ENCODE measurements around the gene NPTN.

DNA sequence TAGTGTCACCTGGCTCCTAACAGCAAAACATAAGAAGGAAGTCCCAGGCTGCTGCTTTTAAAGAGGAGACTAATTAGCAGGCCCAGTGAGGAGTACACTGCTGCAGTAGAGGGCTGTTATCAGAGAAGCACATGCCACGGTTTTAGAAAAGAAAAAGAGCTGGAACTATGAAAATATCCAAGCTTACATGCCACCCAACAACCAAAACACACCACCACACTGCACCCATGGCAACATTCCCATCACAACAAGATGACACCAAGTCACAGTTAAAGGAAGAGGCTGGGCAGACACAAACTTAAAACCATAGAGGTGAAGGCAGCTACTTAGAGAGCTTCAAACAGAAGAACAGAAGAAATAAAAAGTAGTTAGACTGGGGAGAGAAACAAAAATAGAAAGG is 37.0 kb downstream of the NPTN start:
- TF ChIP-seq, protein P1, sequence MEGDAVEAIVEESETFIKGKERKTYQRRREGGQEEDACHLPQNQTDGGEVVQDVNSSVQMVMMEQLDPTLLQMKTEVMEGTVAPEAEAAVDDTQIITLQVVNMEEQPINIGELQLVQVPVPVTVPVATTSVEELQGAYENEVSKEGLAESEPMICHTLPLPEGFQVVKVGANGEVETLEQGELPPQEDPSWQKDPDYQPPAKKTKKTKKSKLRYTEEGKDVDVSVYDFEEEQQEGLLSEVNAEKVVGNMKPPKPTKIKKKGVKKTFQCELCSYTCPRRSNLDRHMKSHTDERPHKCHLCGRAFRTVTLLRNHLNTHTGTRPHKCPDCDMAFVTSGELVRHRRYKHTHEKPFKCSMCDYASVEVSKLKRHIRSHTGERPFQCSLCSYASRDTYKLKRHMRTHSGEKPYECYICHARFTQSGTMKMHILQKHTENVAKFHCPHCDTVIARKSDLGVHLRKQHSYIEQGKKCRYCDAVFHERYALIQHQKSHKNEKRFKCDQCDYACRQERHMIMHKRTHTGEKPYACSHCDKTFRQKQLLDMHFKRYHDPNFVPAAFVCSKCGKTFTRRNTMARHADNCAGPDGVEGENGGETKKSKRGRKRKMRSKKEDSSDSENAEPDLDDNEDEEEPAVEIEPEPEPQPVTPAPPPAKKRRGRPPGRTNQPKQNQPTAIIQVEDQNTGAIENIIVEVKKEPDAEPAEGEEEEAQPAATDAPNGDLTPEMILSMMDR (IDR thresholded peaks at IDR 0.05) = no peak
- TF ChIP-seq POLR2A (IDR thresholded peaks at IDR 0.05) = no peak
